Fibroblast of mammary gland (primary cell): ENCODE data around the gene HSPA12B.
A peak's percentile ranks its signal among the peaks of the same experiment; 100 is the strongest.

Source experiments
- DNase-seq: peaks from one replicate; pipeline ENCODE4 v3.0.0-alpha.2; 2010; ENCODE audit warnings: low read depth
- H3K4me3 ChIP-seq: 2 replicates; pipeline ENCODE4 v1.5.1; 2011; ENCODE audit warnings: low read depth, mild to moderate bottlenecking, low read length, moderate library complexity; ENCODE audit not compliant: control insufficient read depth
- CTCF ChIP-seq: conservative IDR thresholded peaks from 2 replicates; pipeline ENCODE4 v1.5.1; 2011; ENCODE audit warnings: low read depth, low read length, inconsistent platforms; ENCODE audit not compliant: control insufficient read depth, insufficient read depth

HSPA12B gene

DNA sequence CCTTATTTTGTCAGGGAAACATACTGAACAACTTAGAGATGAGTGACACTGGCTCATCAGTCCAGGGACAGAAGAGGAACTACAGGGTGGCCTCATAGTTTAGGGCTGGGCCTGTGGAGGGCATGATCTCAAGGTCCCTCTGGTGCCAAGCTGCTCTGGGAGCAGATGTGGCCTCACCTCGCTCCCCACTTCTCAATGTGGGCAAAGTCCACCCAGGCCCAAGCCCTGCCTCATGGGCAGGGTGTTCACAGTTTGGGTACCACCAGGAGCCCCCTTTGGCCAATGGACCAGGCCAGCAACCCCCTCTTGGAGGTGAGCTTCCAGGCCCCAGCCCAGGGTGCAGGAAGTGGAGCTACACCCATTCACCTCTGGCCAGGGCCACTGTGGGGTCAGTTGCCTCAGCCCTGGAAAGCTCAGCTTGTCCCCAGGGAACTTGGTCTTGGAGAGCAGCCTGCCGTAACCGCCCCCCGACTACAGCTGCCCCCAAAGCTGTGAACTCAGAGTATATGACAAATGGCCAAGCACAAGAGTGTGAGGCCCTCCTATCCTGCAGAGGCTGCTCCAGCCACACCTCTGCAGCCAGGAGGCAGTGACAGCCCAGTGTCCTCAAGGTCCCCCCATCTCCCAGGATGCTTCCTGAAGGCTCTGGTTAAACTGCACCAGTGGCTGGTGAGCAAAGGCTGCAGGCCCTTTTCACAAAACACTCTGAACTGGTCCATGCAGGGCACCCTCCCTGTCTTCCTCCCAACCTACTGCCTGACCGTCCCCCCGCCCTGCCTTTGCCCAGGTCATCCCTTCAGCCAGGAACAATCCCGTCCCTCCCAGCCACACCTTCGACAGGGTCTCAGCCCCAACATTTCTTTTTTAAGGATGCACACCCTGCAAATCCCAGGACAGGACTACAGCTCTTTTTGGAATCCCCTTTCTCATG, 31.5 kb downstream of the HSPA12B start:
- no peak for TF ChIP-seq CTCF
- DNase-seq, result no peak
- no peak overlapping the region for H3K4me3 ChIP-seq

- DNase-seq, result no peak
- TF ChIP-seq CTCF, result no peak
- H3K4me3 ChIP-seq, result no peak overlapping the region
Observed at GRCh38 chr20:3764659-3765058, 32.2 kb downstream of the HSPA12B start.

GRCh38 chr20:3765171-3765882, 32.8 kb downstream of the HSPA12B start:
- H3K4me3 ChIP-seq, result no peak overlapping the region
- DNase-seq, result no peak
- no peak for TF ChIP-seq CTCF

DNA sequence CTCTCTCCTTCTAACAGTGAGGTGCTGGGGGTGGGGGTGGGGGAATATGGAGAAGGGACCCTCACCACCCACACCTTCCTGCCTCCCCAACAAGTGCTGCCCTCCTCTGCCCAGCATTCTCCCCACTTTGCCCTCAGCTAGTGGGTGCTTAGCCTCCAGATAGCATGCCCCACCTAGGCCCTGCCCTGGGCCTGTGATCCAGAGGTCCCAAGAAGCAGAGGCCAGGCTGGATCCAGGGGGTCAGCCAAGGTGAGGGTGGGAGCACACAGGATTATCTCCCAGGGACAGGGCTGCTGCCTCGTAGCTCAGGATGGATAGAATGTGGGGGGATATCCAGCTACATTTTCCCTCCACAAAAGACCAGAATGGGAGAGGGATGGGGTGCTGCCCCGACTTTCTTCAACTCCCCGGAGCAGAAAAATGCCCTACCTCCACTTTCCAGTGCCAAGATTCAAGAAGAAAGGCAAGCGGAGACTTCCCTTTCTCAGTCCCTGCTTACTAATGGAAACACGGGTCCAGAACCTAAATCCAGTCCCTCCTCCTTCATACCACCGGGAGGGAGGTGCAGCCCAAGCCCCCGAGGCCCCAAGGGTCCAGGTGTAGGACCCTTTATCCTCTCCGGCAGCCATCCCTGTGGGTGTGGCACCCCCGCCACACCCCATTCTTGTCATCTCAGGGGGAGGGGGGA, 34.1 kb downstream of the HSPA12B start:
- no peak for TF ChIP-seq CTCF
- no peak for DNase-seq
- H3K4me3 ChIP-seq, result peak overlapping the region; percentile 67

DNA sequence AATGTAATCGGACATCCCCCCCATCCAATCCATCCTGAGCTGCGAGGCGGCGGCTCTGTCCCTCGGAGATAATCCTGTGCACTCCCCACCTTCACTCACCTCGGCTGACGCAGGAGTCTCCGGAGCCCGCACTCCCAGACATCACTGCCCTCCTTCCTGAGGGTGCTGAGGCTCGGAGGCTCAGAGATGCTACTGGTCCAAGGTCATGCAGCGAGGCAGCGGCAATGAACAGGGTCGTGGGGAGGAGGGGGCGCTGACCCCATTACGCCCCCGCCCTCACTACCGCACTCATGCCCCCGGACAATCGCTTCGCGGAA, 34.6 kb downstream of the HSPA12B start:
- no peak for TF ChIP-seq CTCF
- no peak for DNase-seq
- peak overlapping the region; percentile 67 for H3K4me3 ChIP-seq

DNA sequence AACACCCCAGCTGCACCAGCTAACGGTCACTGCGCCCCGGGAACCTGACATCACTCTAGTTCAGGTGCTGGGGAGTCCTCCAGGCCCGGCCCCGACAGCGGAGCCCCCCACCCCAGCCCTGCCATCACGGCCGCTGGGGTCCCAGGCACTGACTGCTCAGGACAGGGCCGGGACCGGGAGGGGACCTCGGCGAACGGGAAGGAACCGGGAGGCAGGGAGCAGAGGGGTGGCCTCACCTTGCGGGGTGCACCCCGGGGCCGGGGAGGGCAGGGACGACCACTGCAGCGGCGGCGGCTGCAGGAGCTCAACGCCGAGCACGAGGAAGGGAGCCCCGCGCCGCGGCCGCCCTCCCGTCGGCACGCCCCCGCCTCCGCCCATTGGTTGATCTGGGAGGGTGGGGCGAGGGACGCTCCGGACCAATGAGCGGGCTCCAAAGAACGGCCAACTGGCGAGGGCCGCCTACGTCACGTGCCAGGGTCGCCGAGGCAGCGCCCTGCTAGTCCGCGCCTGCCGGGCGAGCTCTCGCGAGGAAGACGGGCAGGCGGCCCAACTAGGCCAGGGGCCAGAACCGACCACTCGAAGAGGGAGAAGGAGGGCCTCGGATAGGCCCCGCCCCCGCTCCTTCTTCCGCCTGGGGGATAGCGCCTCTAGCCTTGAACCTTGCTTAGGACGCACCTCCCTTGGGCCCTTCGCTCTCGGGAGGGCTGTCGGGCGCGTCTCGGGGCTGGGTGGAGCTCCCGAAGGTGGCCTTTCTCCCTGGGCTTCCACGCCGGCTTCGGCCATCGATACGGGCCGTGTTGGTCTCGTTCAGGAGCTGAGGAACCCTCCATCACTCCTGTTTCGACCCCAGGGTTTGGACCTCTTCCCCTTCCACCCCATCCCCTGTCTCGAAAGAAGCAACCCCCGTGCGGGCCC, 35.2 kb downstream of the HSPA12B start, which contains the start of gene ADISSP:
Gene ADISSP, minus strand, starts transcription at position 327 of the 915 bp plus-strand sequence. CDS start 7,653 bp downstream, outside the sequence.
- peak within 1 kb of the TSS; percentile 67 for H3K4me3 ChIP-seq
- DNase-seq, result peak; percentile 96
- no peak for TF ChIP-seq CTCF
